Tibial nerve (tissue), 4 donors: Measurements from ENCODE around the gene ZNRD2. TPM values are rescaled to one million over a fixed set of nuclear protein-coding genes. Genes with fewer than 3 reads are reported as not detected.

Experiments
- DNase-seq, 2 donors: peaks; one replicate each; pipeline ENCODE4 v3.0.0-alpha.2; 2019; ENCODE audit warnings: low spot score in 2 of 2
- H3K27ac ChIP-seq, 4 donors: fragments of 200-600 bp; sonication (generic) in 3 of 4; one replicate each; pipeline ENCODE4 v1.5.1; 2017 to 2019; ENCODE audit warnings: mild to moderate bottlenecking in 1 of 4
- H3K27me3 ChIP-seq, 2 donors: fragments of 200-600 bp; sonication (generic) in 1 of 2; one replicate each; pipeline versions ENCODE4 v1.5.1 to v1.6.0; 2017 to 2019
- H3K36me3 ChIP-seq, 3 donors: fragments of 200-600 bp; sonication (generic); one replicate each; pipeline ENCODE4 v1.5.1; 2018 to 2019
- H3K4me1 ChIP-seq, 4 donors: fragments of 200-600 bp; sonication (generic) in 3 of 4; one replicate each; pipeline ENCODE4 v1.5.1; 2017 to 2019
- H3K4me3 ChIP-seq, 4 donors: fragments of 200-600 bp; sonication (generic) in 3 of 4; one replicate each; pipeline ENCODE4 v1.5.1; 2017 to 2019; ENCODE audit warnings: mild to moderate bottlenecking in 1 of 4, moderate library complexity in 1 of 4
- H3K9me3 ChIP-seq, 4 donors: fragments of 200-600 bp; sonication (generic) in 3 of 4; one replicate each; pipeline ENCODE4 v1.5.1; 2017 to 2019
- CTCF ChIP-seq, 5 experiments: fragments of 200-600 bp in 3 of 5; fragments of 450-650 bp in 2 of 5; sonication (generic) in 3 of 5; IDR thresholded peaks; one replicate each; pipeline ENCODE4 v1.5.1; 2016 to 2019; ENCODE audit warnings: antibody characterized with exemption in 5 of 5, mild to moderate bottlenecking in 3 of 5, moderate library complexity in 2 of 5
- EP300 ChIP-seq, 2 donors: sonication (generic); formaldehyde crosslinking; IDR thresholded peaks; one replicate each; pipeline ENCODE4 v1.6.1; 2017; ENCODE audit warnings: antibody characterized with exemption in 2 of 2, mild to moderate bottlenecking in 1 of 2
- POLR2A ChIP-seq, 2 donors: fragments of 450-650 bp; IDR thresholded peaks; one replicate each; pipeline ENCODE4 v1.6.1; 2017; ENCODE audit warnings: antibody characterized with exemption in 2 of 2, mild to moderate bottlenecking in 2 of 2, moderate library complexity in 2 of 2
- WGBS, 2 donors: methylation state at CpG; one replicate each; pipeline ENCODE4 v1.1.5; 2018; 5-methylcytosine and 5-hydroxymethylcytosine counted together
- total RNA-seq, 4 donors: library from RNA; depleted of rRNA; stranded (reverse); fragments of >200 nt; gene quantifications; one replicate each; pipeline ENCODE4 v1.1.0, GENCODE V29; 2016

The ZNRD2 gene
- total RNA-seq, 4 donors from 2014 or later = 49.6 to 70.8 (median 56.5) TPM

- Histone ChIP-seq H3K27me3 (no peaks in the 10 kb centered on the region), H3K36me3 (peaks cover 0 to 65% (median under 1%) of the 10 kb centered on the region in 3 donors), H3K27ac (peak overlapping the region in 2 of 4 donors; percentile 83 to 90), H3K9me3 (no peaks in the 10 kb centered on the region), H3K4me3 (no peak overlapping the region), H3K4me1 (peaks cover 0 to 71% (median 32%) of the 10 kb centered on the region in 4 donors)
- TF ChIP-seq POLR2A (IDR thresholded peaks at IDR 0.05) (no peak), EP300 (IDR thresholded peaks at IDR 0.05) (no peak), CTCF (IDR thresholded peaks at IDR 0.05) (no peak)
- 73 to 85% methylated on average over 4 of the region's 4 CpGs for WGBS, 2 donors
- no peak for DNase-seq
Measured at GRCh38 chr11:65586247-65586630, 16.0 kb downstream of the ZNRD2 start.

GRCh38 chr11:65586676-65587075 is 16.4 kb downstream of the ZNRD2 start:
- DNase-seq = no peak

GRCh38 chr11:65588199-65589054 is 18.1 kb downstream of the ZNRD2 start:
- peaks cover 0 to 61% (median 0%) of the 10 kb centered on the region in 3 donors for H3K36me3 ChIP-seq
- peak overlapping the region; percentile 57 to 90 (median 81) for H3K27ac ChIP-seq
- no peak for DNase-seq
- peaks cover 0 to 88% (median 37%) of the 10 kb centered on the region in 4 donors for H3K4me1 ChIP-seq
- H3K4me3 ChIP-seq = no peak overlapping the region
- H3K27me3 ChIP-seq = no peaks in the 10 kb centered on the region
- 45 to 52% methylated on average over 11 to 13 of the region's 13 CpGs for WGBS, 2 donors
- peak; percentile 35 to 68 (median 61) for TF ChIP-seq CTCF (IDR thresholded peaks at IDR 0.05)
- no peak for TF ChIP-seq POLR2A (IDR thresholded peaks at IDR 0.05)
- no peak for TF ChIP-seq EP300 (IDR thresholded peaks at IDR 0.05)
- no peaks in the 10 kb centered on the region for H3K9me3 ChIP-seq

More at GRCh38 chr11:65586676-65587075, 16.4 kb downstream of the ZNRD2 start:
- TF ChIP-seq CTCF (IDR thresholded peaks at IDR 0.05) (no peak), POLR2A (IDR thresholded peaks at IDR 0.05) (no peak), EP300 (IDR thresholded peaks at IDR 0.05) (no peak)
- WGBS, 2 donors = 45 to 54% methylated on average over 2 of the region's 2 CpGs
- Histone ChIP-seq H3K4me1 (peaks cover 0 to 75% (median 32%) of the 10 kb centered on the region in 4 donors), H3K4me3 (no peak overlapping the region), H3K27ac (peak overlapping the region in 3 of 4 donors; percentile 79 to 90 (median 83)), H3K9me3 (no peaks in the 10 kb centered on the region), H3K36me3 (peaks cover 0 to 65% (median 0%) of the 10 kb centered on the region in 3 donors), H3K27me3 (no peaks in the 10 kb centered on the region)

GRCh38 chr11:65589444-65590239 is 19.4 kb downstream of the ZNRD2 start:
- 54 to 63% methylated on average over 8 to 9 of the region's 9 CpGs for WGBS, 2 donors
- no peak for DNase-seq
- peaks cover 0 to 50% (median 0%) of the 10 kb centered on the region in 3 donors for H3K36me3 ChIP-seq
- H3K4me3 ChIP-seq = no peak overlapping the region
- TF ChIP-seq POLR2A (IDR thresholded peaks at IDR 0.05) (no peak), CTCF (IDR thresholded peaks at IDR 0.05) (no peak), EP300 (IDR thresholded peaks at IDR 0.05) (no peak)
- no peaks in the 10 kb centered on the region for H3K9me3 ChIP-seq
- H3K27ac ChIP-seq = peak overlapping the region in 2 of 4 donors; percentile 79 to 83
- H3K27me3 ChIP-seq = no peaks in the 10 kb centered on the region
- peaks cover 0 to 91% (median 42%) of the 10 kb centered on the region in 4 donors for H3K4me1 ChIP-seq
